ENCODE data around the gene CSNK1A1.
A peak's percentile ranks its signal among the peaks of the same experiment; 100 is the strongest.
"Not testable (repeated sequence)": the region's sequence is repeated elsewhere in the genome, so short reads cannot be mapped to it uniquely, and the experiment has no call there.

The CSNK1A1 gene

DNA sequence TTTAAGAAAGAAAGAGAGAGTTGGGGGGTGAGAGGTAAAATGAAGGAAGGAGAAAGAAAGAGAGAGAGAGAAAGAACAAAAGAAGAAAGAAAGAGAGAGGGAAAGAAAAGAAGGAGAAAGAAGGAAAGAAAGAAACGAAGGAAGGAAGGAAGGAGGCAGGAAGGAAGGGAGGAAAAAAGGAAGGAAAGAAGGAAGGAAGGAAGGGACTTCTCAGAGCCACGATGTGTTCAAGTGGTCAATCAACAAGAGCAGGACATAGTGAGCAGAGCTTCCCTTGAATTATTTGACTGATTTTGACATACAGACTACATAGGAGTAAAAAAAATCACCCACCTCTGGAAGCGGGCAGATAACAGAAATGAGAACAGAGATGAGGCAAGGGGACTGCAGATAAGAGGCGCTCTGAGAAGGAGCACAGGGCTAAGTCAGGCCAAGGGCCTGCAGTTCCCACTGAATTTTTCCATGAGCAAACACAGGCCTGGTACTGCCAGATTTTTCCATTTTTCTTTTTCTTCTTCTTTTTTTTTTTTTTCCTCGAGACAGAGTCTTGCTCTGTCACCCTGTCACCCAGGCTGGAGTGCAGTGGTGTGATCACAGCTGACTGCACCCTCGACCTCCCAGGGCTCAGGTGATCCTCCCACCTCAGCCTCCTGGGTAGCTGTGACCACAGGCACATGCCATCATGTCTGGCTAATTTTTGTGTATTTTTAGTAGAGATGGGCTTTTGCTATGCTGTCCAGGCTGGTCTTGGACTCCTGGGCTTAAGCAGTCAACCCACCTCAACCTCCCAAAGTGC, 94.4 kb downstream of the CSNK1A1 start:
- DNase-seq (ENCODE audit: low read depth), result no peak

DNA sequence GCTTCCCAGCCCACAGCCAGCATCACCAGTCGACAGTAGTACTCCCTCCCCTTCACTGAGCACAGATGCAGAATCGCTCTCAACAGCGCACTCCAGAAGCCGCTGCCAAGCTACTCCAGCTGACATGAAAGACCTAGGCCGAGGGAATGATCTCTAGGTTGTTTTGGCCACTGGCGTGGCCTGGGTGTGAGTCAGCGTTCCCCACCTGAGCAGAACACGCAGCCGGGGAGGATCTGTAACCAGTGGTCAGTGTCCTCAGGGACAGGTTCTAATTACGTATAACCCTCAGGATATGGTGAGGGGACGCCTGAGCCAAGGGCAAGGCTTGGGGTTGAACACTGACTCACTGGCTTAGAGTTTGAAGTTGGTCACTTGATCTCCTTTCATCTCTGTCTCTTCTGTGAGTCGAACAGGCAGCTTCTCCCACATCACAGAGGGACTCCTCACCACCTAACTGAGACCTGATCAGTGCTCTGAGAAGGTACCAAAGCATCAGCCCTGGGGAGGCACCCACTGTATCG, 95.3 kb downstream of the CSNK1A1 start:
- DNase-seq (ENCODE audit: low read depth), result peak; percentile 88

DNA sequence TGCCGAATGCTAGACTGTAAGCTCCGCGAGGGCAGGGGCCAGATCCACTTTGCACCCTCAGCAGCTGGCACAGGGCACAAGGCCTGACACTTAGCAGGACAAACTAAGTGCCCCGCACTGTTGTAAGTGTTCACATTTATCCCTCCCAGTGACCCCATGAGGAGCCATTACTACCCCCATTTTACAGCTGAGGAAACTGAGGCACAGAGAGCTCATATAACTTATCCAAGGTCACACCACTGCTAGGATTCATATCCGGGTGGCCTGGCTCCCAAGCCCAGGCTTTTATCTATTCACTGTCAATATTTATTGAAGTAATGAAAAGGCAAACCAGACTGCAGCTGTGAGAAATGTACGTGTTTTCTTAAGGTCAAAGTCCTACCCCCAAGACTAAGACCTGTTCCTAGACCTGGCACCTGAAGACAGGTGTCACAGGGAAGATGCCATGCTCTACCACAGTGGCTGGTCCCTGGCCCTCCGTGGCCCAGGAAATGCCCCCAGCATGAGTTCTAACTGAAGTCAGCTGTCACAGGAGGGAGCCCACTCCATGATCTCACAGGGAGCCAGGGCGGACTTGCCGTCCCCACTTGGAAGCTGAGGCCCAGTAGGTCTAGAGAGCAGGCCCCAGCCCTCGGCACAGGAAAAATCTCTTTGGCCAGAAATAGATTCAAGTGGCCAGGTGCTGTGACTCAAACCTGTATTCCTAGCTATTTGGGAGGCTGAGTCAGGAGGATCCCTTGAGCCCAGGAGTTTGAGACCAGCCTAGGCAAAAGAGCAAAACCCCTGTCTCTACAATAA, 97.4 kb downstream of the CSNK1A1 start:
- DNase-seq (ENCODE audit: low read depth), result no peak

DNA sequence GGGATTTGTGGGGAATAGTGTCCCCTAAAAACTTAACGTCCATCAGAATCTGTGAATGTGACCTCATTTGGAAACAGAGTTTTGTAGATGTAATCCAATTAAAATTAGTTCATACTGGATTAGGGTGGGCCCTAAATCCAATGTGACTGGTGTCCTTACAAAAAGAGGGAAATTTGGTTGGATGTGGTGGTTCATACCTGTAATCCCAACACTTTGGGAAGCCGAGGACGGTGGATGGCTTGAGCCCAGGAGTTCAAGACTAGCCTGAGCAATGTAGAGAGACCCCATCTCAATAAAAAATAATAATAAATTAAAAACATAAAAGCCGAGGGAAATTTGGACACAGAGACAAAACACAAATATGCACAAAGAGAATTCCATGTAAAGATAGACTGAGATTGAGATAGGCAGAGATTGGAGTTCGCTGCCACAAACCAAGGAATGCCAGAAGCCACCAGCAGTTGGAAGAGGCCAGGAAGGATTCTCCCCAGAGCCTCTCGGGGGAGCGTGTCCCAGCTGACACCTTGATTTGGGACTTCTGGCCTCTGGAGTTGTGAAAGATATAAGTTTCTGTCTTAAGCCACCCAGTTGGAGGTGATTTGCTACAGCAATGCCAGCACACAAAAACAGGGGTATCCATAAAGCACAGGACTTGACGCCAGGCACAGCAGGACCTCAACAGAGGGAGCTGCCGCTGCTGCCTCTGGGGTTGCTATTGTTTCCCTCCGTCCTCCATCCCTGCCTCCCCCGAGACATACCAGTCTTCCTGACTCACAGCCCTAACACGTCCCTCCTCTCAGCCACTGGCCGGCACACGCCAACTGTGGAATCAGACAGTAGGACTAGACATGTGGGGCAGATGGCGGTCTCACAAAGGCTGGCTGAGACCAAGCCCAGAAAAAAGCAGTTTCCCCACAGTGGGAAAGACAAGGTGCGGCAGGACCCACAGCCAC, 98.3 kb downstream of the CSNK1A1 start:
- DNase-seq (ENCODE audit: low read depth), result peak; percentile 97

DNA sequence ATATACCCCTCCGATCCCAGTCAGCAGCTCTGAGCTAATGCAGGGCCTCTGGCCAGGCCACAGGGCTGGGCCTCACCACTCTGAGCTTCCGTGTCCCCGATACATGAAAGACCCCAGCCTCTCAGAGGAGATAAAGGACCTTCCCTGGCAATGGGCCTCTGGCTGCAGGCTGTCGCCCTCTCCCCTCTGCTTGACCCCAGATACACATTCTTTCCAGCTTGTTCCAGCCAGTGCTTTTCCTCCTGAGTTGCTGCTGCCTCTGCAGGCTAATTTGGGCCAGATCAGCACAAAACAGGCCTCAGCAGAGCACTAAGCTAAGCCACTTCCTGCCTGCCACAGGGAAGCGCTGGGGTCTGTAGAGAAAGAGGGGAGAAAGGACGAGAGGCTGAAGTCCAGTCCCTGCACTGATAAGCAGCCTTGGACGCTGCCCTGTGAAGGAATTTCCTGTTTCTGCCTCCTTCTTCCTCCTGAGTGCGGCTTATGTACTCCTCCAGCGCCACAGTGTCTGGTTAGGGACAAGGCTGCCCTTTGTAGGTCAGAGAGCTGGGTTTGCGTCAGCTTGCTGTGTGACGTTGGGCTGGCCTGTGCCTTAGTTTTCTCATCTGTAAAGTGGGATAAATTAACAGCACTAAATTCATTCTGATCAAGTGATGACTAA, 99.1 kb downstream of the CSNK1A1 start:
- DNase-seq (ENCODE audit: low read depth), result peak; percentile 76

DNA sequence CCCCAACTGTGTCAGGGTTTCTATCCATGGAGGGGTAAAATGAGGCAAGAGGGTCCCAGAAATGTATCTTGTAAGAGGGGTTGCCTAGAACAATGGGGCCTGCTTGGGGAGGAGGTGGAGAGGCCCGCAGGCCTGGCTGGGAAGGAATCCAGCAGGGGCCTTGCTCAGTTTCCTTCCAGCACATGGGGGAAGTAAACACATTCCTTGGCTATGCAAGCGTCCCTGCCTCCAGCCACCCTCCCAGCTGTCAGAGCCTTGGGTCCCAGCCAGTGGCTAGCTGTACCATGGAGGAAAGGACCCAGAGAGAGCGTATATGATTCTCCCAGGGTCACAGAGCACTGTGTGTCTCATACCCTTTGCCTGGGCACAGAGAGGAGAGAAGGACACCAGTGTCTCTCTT, 101.0 kb downstream of the CSNK1A1 start:
- DNase-seq (ENCODE audit: low read depth), result peak; percentile 51

DNA sequence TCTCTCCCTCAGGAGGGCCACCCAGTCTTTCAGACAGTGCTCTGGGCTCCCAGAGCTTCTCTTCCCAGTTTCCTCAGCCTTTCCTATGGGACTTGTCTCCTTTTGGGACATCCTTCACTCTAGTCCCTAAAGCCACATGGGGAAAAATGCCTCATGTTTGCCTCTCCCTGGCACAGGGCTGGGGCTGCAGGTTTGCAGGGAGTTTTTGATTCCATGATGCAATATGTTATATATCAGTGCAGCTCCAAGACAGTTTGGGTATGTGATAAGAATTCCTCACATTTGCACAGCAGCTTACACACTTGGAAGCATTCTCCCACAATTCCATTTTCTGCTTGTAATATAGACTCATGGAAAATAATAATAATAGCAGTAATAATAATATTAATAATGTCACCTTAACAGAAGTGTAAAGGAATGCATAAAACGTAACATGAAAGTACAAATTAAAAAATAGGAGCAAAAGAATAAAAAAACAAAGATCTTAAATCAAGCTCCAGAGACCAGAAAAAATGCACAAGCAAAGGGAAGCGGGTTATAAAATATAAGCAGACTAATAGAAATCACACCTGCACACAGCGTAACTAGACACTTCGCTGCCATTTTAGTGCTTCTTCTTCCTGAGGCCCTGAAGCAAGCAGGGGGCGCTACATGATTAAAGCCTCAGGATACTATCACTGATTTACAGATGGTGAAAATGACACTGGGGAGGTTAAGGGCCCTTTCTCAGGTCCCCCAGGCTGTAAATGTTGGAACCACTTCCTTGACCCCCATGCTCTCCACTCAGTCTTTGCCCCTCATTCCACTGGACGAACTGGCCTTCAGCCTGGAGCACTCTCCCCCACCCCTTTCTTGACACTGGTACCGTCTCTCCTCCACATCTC, 102.2 kb downstream of the CSNK1A1 start:
- peak; percentile 61 for DNase-seq (ENCODE audit: low read depth)

DNA sequence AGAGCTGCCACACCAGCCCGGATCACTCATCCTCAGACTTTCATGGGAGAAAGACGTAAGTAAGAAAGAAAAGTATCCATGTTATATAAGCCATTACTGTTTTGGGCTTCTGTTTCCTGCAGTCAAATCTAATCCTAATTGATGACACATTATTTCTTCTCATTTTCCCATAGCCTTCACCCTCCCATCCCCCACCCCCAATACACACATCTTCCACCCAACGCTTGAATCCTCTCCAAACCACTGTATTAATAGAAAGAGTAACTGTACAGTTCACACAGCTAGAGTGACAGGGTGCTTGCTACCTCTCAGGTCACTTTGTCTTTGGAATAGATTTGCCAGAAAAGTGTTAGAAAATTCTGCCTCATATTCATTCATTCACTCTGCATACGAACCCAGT, 102.8 kb downstream of the CSNK1A1 start:
- DNase-seq (ENCODE audit: low read depth), result no peak

DNA sequence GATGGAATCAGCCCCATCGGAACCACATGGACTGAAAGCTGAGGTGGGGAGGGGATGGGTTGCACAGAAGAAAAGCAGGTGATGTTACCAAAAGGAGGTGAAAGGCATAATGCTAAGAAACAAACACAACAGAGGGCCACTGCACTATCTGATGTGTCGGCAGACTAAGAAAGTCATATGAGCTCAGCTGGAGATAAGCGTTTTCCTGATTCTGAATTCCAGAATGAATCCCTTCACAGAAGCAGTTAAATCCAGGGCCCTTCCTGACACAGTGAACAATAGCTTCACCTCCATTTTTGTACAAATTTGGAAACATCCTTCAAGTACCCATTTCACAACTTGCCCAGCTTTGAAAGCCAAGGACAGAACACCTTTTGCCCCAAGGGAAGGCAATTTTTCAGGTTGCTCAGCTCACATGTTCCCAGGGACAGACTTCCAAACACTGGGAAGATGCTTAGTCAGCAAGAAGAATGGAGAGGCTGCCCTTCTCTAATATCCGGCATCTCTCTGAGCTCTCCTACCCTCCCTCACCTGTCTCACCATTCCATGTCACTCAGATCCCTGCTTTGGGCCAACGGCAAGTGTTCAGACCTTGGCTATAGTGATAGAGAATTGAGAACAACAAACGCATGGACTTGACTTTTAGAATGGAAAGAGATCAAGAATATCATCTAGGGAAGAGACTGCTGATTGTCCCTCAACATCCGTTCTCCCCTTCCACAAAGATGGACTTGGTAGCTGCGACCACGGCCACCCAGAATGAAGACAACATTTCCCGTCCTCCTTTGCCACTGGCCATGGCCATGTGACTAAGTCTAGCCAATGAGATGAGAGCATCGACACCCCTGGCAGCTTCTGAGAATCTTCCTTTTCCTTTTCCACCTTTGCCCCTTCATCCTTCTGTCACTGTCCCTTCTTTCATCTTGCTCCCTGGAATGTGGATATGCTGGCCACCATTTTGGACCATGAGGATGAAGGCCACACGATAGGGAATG, 103.6 kb downstream of the CSNK1A1 start:
- DNase-seq (ENCODE audit: low read depth), result no peak

DNA sequence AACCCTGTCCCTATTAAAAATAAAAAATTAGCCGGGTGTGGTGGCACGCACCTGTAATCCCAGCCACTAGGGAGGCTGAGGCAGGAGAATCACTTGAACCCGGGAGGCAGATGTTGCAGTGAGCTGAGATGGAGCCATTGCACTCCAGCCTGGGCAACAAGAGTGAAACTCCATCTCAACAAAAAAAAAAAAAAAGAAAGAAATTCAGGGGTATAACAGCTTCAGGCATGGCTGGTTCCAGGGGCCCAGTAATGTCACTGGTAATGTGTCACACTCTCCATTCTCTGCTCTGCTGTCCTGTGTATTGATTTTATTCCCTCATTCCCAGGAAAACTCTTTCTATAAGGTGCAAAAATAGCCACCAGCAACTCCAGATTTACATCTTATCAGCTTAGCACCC, 104.4 kb downstream of the CSNK1A1 start:
- not testable (repeated sequence) for DNase-seq (ENCODE audit: low read depth)

DNA sequence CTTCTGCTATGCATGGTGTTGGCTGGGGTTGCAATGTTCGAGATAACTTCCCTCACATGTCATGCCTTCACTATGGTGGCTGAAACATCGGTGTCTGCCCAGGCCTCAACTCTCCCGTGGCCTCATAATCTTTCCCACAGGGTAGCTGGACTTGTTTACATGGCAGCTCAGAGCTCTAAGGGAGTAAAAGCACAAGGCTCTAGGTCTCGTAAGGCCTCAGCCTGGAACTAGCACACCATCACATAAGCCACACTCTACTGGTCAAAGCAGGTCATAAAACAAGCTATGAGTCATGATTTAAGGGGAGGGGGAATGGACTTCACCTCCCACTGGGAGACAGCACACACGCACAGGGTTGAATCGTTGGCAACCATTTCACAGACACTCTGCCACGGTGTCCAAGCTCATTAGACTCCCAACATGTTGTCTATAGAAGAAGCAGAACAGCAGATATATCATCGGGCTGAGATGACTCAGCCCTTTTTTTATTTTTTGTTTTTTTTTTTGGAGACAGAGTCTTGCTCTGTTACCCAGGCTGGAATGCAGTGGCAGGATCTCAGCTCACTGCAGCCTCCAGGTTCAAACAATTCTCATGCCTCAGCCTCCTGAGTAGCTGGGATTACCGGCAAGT, 105.4 kb downstream of the CSNK1A1 start:
- DNase-seq (ENCODE audit: low read depth), result peak; percentile 92

DNA sequence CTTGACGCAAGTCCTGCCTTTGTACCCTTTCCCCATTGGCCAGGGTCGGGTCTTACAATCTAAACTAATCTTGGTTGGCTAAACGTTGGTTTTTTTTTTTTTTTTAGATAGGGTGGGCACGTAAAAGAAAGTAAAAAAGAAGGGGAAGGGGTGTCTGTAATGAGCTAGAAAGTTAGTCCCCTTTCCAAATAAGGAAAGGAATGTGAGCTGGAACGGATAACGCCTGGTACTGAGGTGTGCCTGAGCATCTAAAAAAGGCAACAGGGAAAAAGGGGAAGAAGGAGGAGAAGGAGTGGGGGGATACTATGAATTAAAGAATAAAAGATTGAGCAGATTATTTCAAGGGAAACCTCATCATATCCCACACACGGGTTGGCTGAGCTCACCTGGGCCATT, 105.9 kb downstream of the CSNK1A1 start:
- DNase-seq (ENCODE audit: low read depth), result no peak

DNA sequence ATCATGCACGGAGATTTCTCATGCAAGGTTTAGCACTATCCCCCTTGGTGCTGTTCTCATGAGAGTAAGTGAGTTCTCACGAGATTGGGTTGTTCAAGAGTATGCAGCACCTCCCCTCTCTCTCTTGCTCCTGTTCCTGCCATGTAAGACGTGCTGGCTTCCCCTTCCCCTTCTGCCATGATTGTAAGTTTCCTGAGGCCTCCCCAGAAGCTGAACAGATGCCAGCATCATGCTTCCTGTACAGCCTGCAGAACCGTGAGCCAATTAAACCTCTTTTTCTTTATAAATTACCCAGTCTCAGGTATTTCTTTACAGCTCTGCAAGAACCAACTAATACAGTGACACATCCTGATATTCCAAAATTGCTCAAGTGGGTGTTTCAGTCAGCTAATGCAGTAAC, 106.8 kb downstream of the CSNK1A1 start:
- DNase-seq (ENCODE audit: low read depth), result not testable (repeated sequence)

DNA sequence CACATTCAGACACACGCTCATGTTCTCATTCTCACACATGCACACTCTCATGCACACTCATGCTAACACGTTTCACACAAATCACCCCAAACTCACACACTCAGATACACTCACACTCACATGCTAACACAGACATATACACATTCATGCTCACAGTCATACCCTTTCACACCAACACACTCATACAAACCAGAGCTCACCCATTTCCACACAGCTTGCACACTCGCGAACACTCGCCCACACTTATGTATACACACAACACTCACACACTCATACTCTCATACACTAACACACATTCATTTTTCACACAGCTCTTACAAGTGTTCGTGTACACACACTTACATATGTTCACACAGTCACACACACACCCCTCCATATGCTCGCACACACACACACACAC, 108.0 kb downstream of the CSNK1A1 start:
- DNase-seq (ENCODE audit: low read depth), result no peak

DNA sequence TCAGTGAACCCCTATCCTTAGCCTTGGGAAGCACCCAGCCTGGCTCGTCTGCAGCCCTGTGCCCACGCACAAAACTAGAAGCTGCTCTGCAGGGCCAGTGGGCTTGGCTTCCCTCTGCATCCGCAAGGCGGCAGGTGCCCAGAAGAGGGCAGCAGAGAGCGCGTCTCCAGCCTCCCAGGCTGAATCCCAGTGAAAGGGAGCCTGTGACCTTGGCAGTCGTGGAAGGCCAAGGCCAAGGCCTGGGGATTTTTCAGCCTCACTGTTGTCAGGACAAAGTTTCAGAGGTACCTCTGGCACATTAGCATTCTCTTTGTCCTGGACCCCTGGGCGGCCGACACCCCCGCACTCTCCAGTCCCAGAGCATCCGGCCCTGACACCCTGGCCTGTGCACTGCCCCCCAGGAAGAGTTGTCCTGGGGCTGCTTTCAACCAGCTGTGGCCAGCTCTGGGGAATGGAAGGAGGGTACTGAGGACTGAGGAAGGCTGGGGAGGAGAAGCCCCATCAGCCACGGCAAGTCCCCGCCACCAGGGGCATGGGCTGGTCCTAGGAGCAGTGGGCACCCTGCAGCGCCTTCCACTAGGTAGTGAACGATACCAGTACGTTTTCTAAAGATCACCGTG, 108.6 kb downstream of the CSNK1A1 start:
- DNase-seq (ENCODE audit: low read depth), result peak; percentile 76
